Adrenal gland (tissue), 12 donors: ENCODE results near the gene FARS2. TPM values are rescaled to one million over a fixed set of nuclear protein-coding genes. Genes with fewer than 3 reads are reported as not detected.

Source experiments
- DNase-seq, 7 donors: peaks; one replicate each; pipeline ENCODE4 v3.0.0-alpha.2; 2019 to 2020
- H3K27ac ChIP-seq, 5 donors: fragments of 200-600 bp; sonication (generic) in 4 of 5; 1 replicate in 3 of 5; 2 replicates in 2 of 5; pipeline versions ENCODE4 v1.5.1 to v1.8.0; 2016 to 2020; ENCODE audit warnings: mild to moderate bottlenecking in 1 of 5
- H3K27me3 ChIP-seq: fragments of 200-600 bp; 2 replicates; pipeline ENCODE4 v1.8.0; 2021
- H3K36me3 ChIP-seq, 2 donors: fragments of 200-600 bp; replicated peaks in 1 of 2; 1 replicate in 1 of 2; 2 replicates in 1 of 2; pipeline versions ENCODE4 v1.5.1 to v1.8.0; 2018 to 2022
- H3K4me1 ChIP-seq, 2 donors: fragments of 200-600 bp; replicated peaks in 1 of 2; 1 replicate in 1 of 2; 2 replicates in 1 of 2; pipeline versions ENCODE4 v1.5.1 to v1.8.0; 2018 to 2021
- H3K4me3 ChIP-seq, 4 donors: fragments of 200-600 bp; sonication (generic) in 3 of 4; one replicate each; pipeline ENCODE4 v1.5.1; 2016 to 2018
- H3K9me3 ChIP-seq, 3 donors: fragments of 200-600 bp; sonication (generic) in 1 of 3; replicated peaks in 1 of 3; 1 replicate in 2 of 3; 2 replicates in 1 of 3; pipeline versions ENCODE4 v1.5.1 to v1.8.0; 2016 to 2021
- POLR2A ChIP-seq, 2 donors: fragments of 450-650 bp; IDR thresholded peaks; one replicate each; pipeline ENCODE4 v1.6.1; 2017; ENCODE audit warnings: antibody characterized with exemption in 2 of 2, mild to moderate bottlenecking in 2 of 2, moderate library complexity in 1 of 2
- WGBS, 4 donors: extraction: QIAGEN DNeasy Blood & Tissue Kit in 2 of 4; methylation state at CpG; one replicate each; pipeline versions ENCODE4 v1.1.5 to v1.1.7; 2013 to 2017; 5-methylcytosine and 5-hydroxymethylcytosine counted together
- intact Hi-C, 2 donors: fragments of 100-400 bp; cut with DNase I; formaldehyde crosslinking; loops; one replicate each; pipeline versions ENCODE4 v1.14.1 to v1.15.0; 2022 to 2023
- polyA plus RNA-seq, 3 donors: library from polyadenylated mRNA; stranded (reverse); fragments of 200-250 nt in 2 of 3; fragments of 350-450 nt in 1 of 3; fragmentation: Illumina TruSeq in 1 of 3; extraction: RNeasy Lipid Tissue Mini Kit (QIAGEN cat#74804) in 1 of 3; gene quantifications; one replicate each; pipeline ENCODE4 v1.2.3, GENCODE V29; 2013 to 2014
- total RNA-seq, 9 donors: library from RNA; depleted of rRNA in 4 of 9; stranded (reverse); fragments of >200 nt in 4 of 9; fragments of 120-200 nt in 1 of 9; fragmentation: NEBNext Ultra II Directional in 1 of 9; extraction: Animal tissue kit (Norgen Biotek cat#: 25700) in 1 of 9; gene quantifications; one replicate each; pipeline versions ENCODE4 v1.1.0 to v1.2.4, GENCODE V29; 2013 to 2023
- TF ChIP-seq, protein P1 (sequence below), 6 experiments: fragments of 450-650 bp in 4 of 6; fragments of 200-600 bp in 2 of 6; sonication (generic) in 1 of 6; IDR thresholded peaks; 1 replicate in 5 of 6; 2 replicates in 1 of 6; pipeline versions ENCODE4 v1.5.1 to v1.8.0; 2016 to 2021; ENCODE audit warnings: antibody characterized with exemption in 6 of 6, mild to moderate bottlenecking in 2 of 6, moderate library complexity in 1 of 6
- donor health status: healthy with polysubstance abuse.
- donor health status: Bipolar disorder and iron deficiency.
- donor health status: DM: yes; HTN: yes; CAD: no.
- donor health status: DM: no; HTN: no; CAD: no.
- donor health status: DM: no; HTN: no; CAD: no.
- donor health status: DM: yes; HTN: yes; CAD: no.

The FARS2 gene
- total and polyA plus RNA-seq, 12 donors: 7.2 to 55.2 (median 19.8) TPM

DNA sequence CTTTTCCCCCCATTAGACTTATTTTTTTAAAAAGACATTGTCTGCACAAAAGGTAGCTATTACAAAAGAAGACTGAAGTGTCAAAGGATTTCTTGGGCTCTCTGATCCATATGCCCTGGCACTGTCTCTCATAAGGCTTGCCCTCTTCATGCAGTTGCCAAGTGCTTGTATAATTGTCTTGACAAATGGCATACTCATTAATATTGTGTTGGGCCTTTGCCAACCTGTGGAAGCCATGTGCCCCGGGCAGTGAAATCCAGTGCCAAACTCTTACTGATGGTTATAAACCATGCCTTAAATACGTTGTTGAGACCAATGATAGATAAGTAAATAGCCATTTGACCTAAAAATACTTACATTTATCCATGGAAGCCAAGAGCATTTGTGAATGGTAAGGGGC is 98.1 kb downstream of the FARS2 start:
- intact Hi-C loops: no loop called here
- Histone ChIP-seq H3K4me1 (peaks cover 0 to 22% of the 10 kb centered on the region in 2 donors), H3K4me3 (no peak overlapping the region), H3K27me3 (no peaks in the 10 kb centered on the region), H3K27ac (no peak overlapping the region), H3K36me3 (no peaks in the 10 kb centered on the region), H3K9me3 (no peaks in the 10 kb centered on the region)
- TF ChIP-seq, protein P1, sequence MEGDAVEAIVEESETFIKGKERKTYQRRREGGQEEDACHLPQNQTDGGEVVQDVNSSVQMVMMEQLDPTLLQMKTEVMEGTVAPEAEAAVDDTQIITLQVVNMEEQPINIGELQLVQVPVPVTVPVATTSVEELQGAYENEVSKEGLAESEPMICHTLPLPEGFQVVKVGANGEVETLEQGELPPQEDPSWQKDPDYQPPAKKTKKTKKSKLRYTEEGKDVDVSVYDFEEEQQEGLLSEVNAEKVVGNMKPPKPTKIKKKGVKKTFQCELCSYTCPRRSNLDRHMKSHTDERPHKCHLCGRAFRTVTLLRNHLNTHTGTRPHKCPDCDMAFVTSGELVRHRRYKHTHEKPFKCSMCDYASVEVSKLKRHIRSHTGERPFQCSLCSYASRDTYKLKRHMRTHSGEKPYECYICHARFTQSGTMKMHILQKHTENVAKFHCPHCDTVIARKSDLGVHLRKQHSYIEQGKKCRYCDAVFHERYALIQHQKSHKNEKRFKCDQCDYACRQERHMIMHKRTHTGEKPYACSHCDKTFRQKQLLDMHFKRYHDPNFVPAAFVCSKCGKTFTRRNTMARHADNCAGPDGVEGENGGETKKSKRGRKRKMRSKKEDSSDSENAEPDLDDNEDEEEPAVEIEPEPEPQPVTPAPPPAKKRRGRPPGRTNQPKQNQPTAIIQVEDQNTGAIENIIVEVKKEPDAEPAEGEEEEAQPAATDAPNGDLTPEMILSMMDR (IDR thresholded peaks at IDR 0.05): no peak
- no peak for TF ChIP-seq POLR2A (IDR thresholded peaks at IDR 0.05)
- DNase-seq: peak in 6 of 7 donors; percentile 10 to 72 (median 32)
- WGBS, 4 donors: 30 to 56% (median 39%) methylated on average over 2 of the region's 2 CpGs

DNA sequence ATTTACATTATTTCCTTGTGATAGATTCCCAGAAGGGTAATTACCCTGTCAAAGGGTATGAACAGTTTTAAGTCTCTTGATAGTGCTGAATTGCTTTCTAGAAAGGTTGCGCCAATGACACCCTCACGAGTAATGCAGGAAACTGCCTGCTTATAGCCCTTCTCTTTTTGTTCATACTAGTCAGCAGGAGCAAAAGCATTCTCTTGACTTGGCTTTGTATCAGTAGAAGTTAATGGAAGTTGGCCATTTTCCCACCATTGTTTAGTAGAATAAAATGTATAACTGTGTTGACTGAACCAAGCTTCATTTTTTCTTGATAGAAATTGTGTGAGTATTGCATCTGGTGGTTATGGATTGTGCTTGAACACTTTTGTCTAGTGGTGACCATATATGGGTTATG is 100.1 kb downstream of the FARS2 start:
- H3K4me1 ChIP-seq: peaks cover 0 to 22% of the 10 kb centered on the region in 2 donors
- H3K9me3 ChIP-seq: no peaks in the 10 kb centered on the region
- no peak for DNase-seq
- H3K4me3 ChIP-seq: no peak overlapping the region
- H3K27ac ChIP-seq: no peak overlapping the region
- TF ChIP-seq POLR2A (IDR thresholded peaks at IDR 0.05): no peak
- TF ChIP-seq, protein P1 (IDR thresholded peaks at IDR 0.05): no peak
- intact Hi-C loops: no loop called here
- no peaks in the 10 kb centered on the region for H3K36me3 ChIP-seq
- no peaks in the 10 kb centered on the region for H3K27me3 ChIP-seq
- 68 to 82% (median 76%) methylated on average over 2 of the region's 2 CpGs for WGBS, 4 donors

DNA sequence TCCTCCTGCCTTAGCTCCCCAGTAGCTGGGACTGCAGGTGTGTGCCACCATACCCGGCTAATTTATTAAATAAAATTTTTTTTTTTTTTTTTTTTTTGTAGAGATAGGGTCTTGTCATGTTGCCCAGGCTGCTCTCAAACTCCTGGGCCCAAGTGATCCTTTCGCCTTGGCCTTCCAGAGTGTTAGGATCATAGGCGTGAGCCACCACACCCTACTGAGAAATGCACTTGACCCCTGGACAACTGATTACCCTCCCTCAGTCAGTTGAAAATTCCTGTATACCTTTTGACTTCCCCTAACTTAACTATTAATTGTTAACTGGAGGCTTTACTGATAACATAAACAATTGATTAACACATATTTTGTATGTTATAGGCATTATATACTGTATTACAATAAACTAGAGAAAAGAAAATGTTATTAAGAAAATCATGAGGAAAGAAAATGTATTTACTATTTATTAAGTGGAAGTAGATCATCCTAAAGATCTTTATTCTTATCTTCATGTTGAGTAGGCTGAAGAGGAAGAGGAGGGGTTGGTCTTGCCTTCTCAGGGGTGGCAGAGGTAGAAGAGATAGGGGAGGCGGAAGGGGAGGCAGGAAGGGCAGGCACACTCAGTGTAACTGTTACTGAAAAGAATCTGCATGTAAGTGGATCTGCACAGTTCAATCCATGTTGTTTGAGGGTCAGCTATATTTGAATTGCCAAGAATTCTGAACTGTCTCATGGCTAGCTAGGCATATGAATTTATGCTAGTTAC is 104.3 kb downstream of the FARS2 start:
- WGBS, 4 donors: 92 to 96% (median 95%) methylated on average over 4 of the region's 4 CpGs
- Histone ChIP-seq H3K4me1 (peaks cover 0 to 8% of the 10 kb centered on the region in 2 donors), H3K9me3 (no peaks in the 10 kb centered on the region), H3K36me3 (no peaks in the 10 kb centered on the region), H3K27me3 (no peaks in the 10 kb centered on the region), H3K27ac (no peak overlapping the region), H3K4me3 (no peak overlapping the region)
- TF ChIP-seq POLR2A (IDR thresholded peaks at IDR 0.05): no peak
- TF ChIP-seq, protein P1 (IDR thresholded peaks at IDR 0.05): no peak
- intact Hi-C loops: no loop called here
- no peak for DNase-seq

DNA sequence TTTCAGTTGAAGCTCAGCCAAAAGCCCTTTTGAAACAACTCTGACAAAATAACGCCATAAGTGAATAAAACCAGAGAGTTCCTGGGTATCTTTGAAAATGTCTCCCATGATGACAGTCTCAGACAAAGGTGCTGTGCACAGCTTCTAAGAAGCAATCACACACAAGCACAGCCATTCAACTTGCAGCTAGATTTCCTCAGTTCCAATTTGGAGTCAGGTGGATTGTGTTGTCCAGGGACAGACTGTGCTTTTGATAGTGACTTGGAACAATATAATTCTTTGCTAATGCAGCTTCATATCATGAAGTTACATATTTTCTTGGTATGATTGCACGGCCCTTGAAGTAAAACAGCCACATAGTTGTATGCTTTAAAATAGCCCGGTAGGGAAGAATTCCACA is 105.6 kb downstream of the FARS2 start:
- Histone ChIP-seq H3K36me3 (no peaks in the 10 kb centered on the region), H3K4me1 (no peaks in the 10 kb centered on the region), H3K27ac (no peak overlapping the region), H3K4me3 (no peak overlapping the region), H3K27me3 (no peaks in the 10 kb centered on the region), H3K9me3 (no peaks in the 10 kb centered on the region)
- no peak for TF ChIP-seq POLR2A (IDR thresholded peaks at IDR 0.05)
- TF ChIP-seq, protein P1 (IDR thresholded peaks at IDR 0.05): no peak
- 64 to 97% (median 94%) methylated on average over 3 of the region's 3 CpGs for WGBS, 4 donors
- DNase-seq: no peak
- intact Hi-C loops: no loop called here
